Measurements from ENCODE around the gene CCNY. TPM values are rescaled to one million over a fixed set of nuclear protein-coding genes. Genes with fewer than 3 reads are reported as not detected.
"Not testable (repeated sequence)": the region's sequence is repeated elsewhere in the genome, so short reads cannot be mapped to it uniquely, and the experiment has no call there.

The CCNY gene
- total RNA-seq, 1 donor from 2014 or later: 73.6 TPM

DNA sequence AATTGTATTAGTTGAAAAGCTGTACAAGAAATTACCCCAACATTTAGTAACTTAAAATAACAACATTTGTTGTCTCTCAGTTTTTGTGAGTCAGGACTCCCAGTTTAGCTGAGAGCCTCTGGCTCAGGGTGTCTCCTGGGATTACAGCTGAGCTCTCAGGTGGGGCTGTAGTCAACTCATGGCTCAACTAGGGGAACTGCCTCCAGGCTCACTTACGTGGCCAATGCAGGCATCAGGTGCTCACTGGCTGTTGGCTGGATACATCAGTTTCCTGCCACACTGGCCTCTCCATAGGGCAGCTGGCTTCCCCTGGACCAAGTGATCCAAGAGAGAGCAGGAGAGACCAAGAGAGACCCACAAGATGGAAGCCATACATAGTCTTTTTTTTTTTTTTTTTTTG is 17.5 kb downstream of the CCNY start:
- DNase-seq (ENCODE audit: extremely low read depth, low read depth, low spot score): no peak

DNA sequence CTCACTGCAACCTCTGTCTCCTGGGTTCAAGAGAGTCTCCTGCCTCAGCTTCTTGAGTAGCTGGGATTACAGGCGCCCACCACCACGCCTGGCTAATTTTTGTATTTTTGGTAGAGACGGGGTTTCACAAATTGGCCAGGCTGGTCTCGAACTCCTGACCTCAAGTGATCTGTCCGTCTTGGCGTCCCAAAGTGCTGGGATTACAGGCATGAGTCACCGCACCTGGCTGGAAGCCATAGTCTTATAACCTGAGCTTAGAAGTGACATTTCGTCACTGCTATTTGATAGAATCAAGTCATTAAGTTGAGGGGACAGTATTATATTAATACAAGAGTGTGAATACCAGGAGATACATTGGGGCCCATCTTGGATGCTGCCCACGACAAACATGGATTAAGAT is 17.9 kb downstream of the CCNY start:
- DNase-seq (ENCODE audit: extremely low read depth, low read depth, low spot score): not testable (repeated sequence)

DNA sequence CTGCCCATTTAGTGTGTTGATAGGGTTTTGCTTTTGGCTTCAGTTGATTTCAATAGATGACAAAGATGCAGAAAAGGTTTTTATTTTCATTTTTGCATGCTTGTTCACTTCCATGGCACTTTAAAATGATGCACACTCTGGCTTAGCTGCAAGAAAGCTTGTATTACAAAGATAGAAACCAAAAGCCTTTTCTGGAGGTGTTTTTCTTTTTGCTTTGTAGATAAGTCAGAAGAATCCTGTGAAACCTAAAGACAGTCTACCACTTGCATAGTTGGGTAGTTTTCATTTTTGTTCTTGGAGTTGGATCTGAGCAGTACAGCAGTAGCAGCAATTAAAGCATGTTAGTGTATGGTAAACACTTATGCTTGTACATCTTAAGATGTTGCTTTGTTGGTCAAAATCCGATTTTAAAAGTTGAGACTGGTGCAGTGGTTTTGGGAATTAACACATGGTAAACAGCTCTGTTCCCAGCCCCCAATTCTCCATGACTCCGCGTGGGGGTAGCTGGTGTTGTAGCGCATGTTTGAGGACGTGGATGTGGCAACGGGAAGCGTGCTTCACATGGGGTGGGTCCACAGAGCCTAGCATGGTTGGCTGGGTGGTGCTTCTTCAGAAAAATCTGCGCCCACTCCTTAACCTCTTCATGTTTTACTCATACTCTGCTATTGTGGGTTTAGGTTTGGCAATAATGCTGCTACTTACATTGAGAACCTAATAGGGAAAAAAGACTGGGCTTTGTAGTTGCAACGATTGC is 19.8 kb downstream of the CCNY start:
- DNase-seq (ENCODE audit: extremely low read depth, low read depth, low spot score): no peak

DNA sequence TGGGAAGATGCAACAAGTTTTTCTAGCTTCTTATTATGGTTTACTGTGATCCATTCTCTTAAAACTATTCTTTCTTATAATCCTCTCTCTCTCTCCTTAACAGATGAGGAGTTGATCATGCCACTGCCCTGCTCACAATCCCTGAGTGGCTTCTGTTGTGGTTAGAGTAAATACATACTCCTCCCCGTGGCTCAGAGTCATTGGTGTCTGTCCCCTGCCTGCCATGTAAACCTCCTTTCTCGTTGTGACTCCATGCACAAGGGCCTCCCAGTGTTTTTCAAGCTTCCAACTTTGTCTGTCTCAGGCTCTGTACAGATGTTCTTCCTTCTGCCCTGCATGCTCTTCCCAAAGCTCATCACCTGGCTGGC is 20.4 kb downstream of the CCNY start:
- DNase-seq (ENCODE audit: extremely low read depth, low read depth, low spot score): no peak

DNA sequence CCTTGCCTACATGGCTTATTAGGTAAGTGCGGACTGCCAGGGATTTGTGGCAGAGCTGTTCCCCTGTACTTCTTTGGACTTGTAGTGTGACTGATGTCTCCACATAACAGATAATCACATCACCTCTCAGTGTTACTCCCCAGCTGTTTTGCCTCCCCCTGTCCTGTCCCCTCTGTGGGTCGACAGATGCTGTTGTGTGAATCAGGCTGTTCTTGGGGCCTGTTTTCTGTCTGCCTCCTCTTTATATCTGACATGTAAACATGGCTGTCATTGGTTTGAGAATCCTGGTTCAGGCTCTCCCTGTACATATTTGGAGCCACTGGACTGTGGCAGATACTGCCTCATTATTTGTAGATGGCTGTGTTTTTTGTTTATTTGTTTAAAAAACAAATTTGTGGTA is 22.7 kb downstream of the CCNY start:
- DNase-seq (ENCODE audit: extremely low read depth, low read depth, low spot score): no peak

GRCh38 chr10:35359873-35360272 is 23.6 kb downstream of the CCNY start:
- DNase-seq (ENCODE audit: extremely low read depth, low read depth, low spot score): no peak

GRCh38 chr10:35362701-35363350 is 26.5 kb downstream of the CCNY start:
- no peak for DNase-seq (ENCODE audit: extremely low read depth, low read depth, low spot score)

- DNase-seq (ENCODE audit: extremely low read depth, low read depth, low spot score): no peak
Observed at GRCh38 chr10:35363587-35363986, 27.3 kb downstream of the CCNY start.

GRCh38 chr10:35364808-35365207 is 28.5 kb downstream of the CCNY start:
- no peak for DNase-seq (ENCODE audit: extremely low read depth, low read depth, low spot score)

- no peak for DNase-seq (ENCODE audit: extremely low read depth, low read depth, low spot score)
Observed at GRCh38 chr10:35365994-35366393, 29.7 kb downstream of the CCNY start.

- no peak for DNase-seq (ENCODE audit: extremely low read depth, low read depth, low spot score)
Observed at GRCh38 chr10:35367107-35367859, 31.0 kb downstream of the CCNY start.

DNA sequence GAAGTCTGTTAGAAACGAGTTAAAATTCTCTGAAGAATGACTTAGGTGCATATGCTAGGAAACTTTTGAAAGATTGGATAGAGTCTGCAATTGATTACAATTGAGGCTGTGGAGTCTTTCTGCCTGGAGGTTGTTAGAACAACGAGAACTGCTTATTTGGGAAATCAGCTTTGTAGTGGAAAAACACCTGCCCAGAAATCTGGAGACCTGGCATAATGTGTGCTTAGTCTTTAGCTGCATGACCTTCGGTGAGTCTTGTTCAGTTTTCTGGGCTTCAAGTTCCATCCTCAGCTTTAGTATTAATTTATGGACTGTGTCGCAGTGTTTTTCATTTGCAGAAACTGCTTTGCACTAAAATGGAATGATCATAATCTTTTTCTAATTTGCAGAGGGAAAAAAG is 31.7 kb downstream of the CCNY start:
- DNase-seq (ENCODE audit: extremely low read depth, low read depth, low spot score): no peak

- DNase-seq (ENCODE audit: extremely low read depth, low read depth, low spot score): no peak
Observed at GRCh38 chr10:35368485-35369048, 32.3 kb downstream of the CCNY start.

DNA sequence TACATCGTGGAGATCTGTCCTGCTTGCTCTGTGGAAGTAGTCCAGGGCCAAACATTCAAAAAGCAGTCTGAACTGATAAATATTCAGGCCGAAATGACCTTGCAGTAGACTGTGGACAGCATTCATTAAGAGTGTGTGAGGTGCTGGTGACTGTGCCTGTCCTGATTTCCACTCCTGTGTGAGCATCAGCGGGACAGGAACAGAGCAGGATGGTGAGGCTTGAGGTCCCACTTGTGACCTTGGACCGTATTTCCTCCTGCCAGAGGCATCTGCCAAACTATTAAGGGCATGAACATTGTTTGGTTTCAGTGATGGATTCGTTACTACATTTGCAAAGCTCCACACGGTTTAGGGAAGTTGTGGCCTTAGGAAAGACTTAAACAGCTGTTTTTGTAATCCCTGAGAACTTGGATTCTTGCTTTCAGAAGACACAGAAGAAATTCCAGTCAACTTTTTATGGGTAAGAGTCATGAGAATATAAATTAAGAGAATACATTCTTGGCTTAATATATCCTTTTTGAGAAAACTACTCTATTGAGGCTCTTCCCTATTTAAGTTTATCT is 32.8 kb downstream of the CCNY start:
- DNase-seq (ENCODE audit: extremely low read depth, low read depth, low spot score): no peak

DNA sequence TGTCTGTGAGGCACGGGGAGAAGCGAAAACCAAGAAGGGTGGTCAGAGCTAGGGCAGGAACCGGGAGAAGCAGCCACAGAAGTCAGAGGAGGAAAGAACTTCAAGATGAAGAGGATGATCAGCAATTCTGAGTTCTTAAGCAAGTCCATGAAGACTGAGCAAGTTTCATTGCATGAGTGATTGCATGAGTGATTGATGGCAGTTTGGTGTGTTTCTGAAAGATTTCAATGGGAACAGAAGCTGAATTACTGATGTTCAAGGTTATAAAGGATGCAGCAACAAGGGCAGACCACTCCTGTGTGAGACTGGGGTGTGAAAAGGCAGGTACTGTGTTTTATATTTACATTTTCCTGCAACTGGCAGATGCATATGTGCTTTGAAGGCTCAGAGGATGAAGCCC is 35.4 kb downstream of the CCNY start:
- DNase-seq (ENCODE audit: extremely low read depth, low read depth, low spot score): no peak

- no peak for DNase-seq (ENCODE audit: extremely low read depth, low read depth, low spot score)
Observed at GRCh38 chr10:35372329-35372728, 36.0 kb downstream of the CCNY start.

GRCh38 chr10:35375091-35375765 is 38.9 kb downstream of the CCNY start:
- no peak for DNase-seq (ENCODE audit: extremely low read depth, low read depth, low spot score)

GRCh38 chr10:35377050-35377728 is 40.9 kb downstream of the CCNY start:
- DNase-seq (ENCODE audit: extremely low read depth, low read depth, low spot score): no peak

DNA sequence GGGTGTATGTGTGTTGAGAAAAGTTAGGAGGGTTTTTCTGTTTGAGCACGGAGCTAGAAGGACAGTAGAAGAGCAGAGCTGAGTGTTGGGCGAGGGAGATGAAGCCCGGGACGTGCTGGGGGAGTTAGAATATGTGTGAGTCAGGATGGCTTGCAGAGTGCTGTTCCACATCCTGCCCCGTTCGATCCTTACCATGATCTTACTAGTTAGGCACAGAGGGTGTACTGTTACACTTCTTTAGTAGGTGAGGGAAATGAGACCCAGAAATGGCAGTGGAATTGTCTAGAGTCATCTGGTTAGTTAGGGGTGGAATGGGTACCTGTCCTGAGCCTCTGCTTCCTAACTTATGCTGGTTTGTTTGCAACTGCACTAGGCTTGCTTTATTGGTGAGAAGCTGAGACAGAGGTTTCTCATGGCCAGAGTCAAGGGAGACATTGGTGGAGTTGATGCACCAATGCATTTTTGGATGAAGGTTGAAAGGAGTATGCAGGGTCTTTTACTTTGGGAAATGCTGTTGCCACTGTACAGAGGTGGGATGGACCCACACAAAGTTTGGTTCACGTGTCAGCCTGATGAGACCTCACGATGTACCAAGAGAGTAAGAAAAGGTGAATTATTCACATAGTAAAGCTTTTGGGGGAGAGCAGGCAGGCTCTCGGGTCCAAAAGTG is 42.4 kb downstream of the CCNY start:
- no peak for DNase-seq (ENCODE audit: extremely low read depth, low read depth, low spot score)

Data from glomerular endothelial cell (primary cell).